Mesothelial cell of epicardium (in vitro differentiated cells): ENCODE data around the gene EPHA6. TPM values are rescaled to one million over a fixed set of nuclear protein-coding genes. Genes with fewer than 3 reads are reported as not detected.
"Not testable (repeated sequence)": the region's sequence is repeated elsewhere in the genome, so short reads cannot be mapped to it uniquely, and the experiment has no call there.

Source experiments
- DNase-seq, 2 experiments: peaks; one replicate each; pipeline ENCODE4 v3.0.0; 2021; ENCODE audit warnings: low spot score in 2 of 2; ENCODE audit not compliant: unreplicated experiment in 2 of 2
- H3K27ac Mint-ChIP-seq: 2 replicates; pipeline ENCODE4 v1.8.0; 2021; ENCODE audit warnings: mixed read lengths
- H3K27me3 Mint-ChIP-seq: 2 replicates; pipeline ENCODE4 v1.8.0; 2021; ENCODE audit warnings: low read depth, mixed read lengths
- H3K36me3 Mint-ChIP-seq: 2 replicates; pipeline ENCODE4 v1.8.0; 2021; ENCODE audit warnings: mixed read lengths
- H3K4me1 Mint-ChIP-seq: 2 replicates; pipeline ENCODE4 v1.8.0; 2021; ENCODE audit warnings: mixed read lengths
- H3K4me3 Mint-ChIP-seq: 2 replicates; pipeline ENCODE4 v1.8.0; 2021; ENCODE audit warnings: mild to moderate bottlenecking, moderate library complexity, mixed read lengths
- H3K9me3 Mint-ChIP-seq: 2 replicates; pipeline ENCODE4 v1.8.0; 2021; ENCODE audit warnings: mixed read lengths
- total RNA-seq: library from RNA; stranded (reverse); gene quantifications from 3 replicates; pipeline ENCODE4 v1.2.1, GENCODE V29; 2021
- TF ChIP-seq, protein P1 (sequence below): fragments of 200-600 bp; sonication (generic); IDR thresholded peaks from one replicate; pipeline ENCODE4 v1.5.0; 2021; ENCODE audit warnings: antibody characterized with exemption; ENCODE audit not compliant: unreplicated experiment

Gene EPHA6
- total RNA-seq, 1 donor from 2014 or later: 43.3 TPM

DNA sequence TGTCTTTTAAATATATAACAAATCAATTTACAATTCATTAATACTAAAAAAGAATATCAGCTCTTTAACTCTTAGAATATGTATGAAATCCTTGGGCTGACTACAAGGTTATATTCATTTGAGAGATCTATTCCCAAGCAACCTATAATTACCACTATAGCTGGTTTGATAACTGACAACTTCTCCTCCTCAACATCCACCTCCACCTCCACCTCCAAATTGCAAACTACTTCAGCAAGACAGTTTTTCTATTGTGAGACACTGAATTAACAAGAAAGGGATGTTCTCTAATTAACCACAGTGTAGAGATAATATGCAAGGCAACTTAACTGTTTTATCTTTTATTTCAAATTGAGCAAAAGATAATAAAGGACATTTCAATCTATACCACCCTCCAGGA lies 665.3 kb downstream of the EPHA6 start:
- peaks cover 6% of the 10 kb centered on the region for H3K9me3 Mint-ChIP-seq
- no peak for DNase-seq
- H3K36me3 Mint-ChIP-seq: peaks cover 19% of the 10 kb centered on the region
- no peak overlapping the region for H3K4me3 Mint-ChIP-seq
- H3K4me1 Mint-ChIP-seq: peaks cover 6% of the 10 kb centered on the region
- no peak overlapping the region for H3K27ac Mint-ChIP-seq
- TF ChIP-seq, protein P1, sequence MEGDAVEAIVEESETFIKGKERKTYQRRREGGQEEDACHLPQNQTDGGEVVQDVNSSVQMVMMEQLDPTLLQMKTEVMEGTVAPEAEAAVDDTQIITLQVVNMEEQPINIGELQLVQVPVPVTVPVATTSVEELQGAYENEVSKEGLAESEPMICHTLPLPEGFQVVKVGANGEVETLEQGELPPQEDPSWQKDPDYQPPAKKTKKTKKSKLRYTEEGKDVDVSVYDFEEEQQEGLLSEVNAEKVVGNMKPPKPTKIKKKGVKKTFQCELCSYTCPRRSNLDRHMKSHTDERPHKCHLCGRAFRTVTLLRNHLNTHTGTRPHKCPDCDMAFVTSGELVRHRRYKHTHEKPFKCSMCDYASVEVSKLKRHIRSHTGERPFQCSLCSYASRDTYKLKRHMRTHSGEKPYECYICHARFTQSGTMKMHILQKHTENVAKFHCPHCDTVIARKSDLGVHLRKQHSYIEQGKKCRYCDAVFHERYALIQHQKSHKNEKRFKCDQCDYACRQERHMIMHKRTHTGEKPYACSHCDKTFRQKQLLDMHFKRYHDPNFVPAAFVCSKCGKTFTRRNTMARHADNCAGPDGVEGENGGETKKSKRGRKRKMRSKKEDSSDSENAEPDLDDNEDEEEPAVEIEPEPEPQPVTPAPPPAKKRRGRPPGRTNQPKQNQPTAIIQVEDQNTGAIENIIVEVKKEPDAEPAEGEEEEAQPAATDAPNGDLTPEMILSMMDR: no peak
- H3K27me3 Mint-ChIP-seq: no peaks in the 10 kb centered on the region

DNA sequence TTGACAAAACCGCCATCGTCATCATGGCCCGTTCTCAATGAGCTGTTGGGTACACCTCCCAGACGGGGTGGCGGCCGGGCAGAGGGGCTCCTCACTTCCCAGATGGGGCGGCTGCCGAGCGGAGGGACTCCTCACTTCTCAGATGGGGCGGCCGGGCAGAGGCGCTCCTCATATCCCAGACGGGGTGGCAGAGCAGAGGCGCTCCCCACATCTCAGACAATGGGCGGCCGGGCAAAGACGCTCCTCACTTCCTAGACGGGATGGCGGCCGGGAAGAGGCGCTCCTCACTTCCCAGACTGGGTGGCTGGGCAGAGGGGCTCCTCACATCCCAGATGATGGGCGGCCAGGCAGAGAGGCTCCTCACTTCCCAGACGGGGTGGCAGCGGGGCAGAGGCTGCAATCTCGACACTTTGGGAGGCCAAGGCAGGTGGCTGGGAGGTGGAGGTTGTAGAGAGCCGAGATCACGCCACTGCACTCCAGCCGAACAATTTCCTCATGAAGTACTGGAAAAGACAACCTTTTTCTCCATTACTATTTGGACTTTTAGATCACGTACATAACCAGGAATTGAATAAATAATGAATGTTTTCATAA lies 666.4 kb downstream of the EPHA6 start:
- not testable (repeated sequence) for H3K4me3 Mint-ChIP-seq, H3K27ac Mint-ChIP-seq, DNase-seq, H3K9me3 Mint-ChIP-seq, H3K27me3 Mint-ChIP-seq
- peaks cover 19% of the 10 kb centered on the region for H3K36me3 Mint-ChIP-seq
- H3K4me1 Mint-ChIP-seq: peaks cover 12% of the 10 kb centered on the region

DNA sequence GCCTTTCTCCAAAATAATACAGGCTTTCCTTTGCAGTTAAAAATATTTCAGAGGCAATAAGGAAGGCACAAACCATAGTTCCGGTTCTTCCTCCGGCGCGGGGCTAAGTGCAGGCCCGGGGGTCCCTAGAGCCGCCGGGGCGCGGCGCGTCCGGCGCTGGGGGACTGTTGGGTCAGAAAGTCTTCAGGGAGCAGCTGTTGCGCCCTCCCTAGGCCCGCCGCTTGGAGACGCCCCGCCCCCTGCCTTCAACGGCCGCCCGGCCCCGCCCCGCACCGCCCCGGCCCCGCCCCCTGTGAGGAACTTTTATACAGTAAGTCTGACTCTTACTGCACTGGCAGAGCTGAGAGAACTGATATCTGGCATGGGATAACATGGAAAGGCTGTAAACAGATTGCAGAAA lies 667.0 kb downstream of the EPHA6 start:
- TF ChIP-seq, protein P1: no peak
- H3K27me3 Mint-ChIP-seq: no peaks in the 10 kb centered on the region
- peaks cover 19% of the 10 kb centered on the region for H3K36me3 Mint-ChIP-seq
- H3K27ac Mint-ChIP-seq: no peak overlapping the region
- no peak for DNase-seq
- peaks cover 6% of the 10 kb centered on the region for H3K9me3 Mint-ChIP-seq
- no peak overlapping the region for H3K4me3 Mint-ChIP-seq
- H3K4me1 Mint-ChIP-seq: peaks cover 15% of the 10 kb centered on the region

DNA sequence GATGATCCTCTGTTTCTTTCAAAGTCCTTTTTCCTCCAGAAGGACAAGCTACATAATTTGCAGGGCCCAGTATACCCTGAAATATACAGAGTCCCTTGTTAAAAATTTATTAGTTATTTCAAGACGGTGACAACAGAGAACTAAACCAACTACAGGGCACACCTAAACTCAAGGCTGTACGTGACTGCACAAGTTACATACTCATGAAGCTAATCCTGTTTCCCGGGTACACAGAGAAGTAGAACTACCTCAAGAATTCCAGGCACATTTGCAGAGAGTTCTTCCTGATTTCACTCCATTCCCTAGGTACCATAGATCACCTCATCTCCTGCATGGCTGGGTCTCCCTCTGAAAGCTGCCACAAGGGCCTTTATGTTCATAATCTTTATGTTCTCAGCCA lies 670.8 kb downstream of the EPHA6 start:
- peaks cover 6% of the 10 kb centered on the region for H3K9me3 Mint-ChIP-seq
- no peak overlapping the region for H3K4me3 Mint-ChIP-seq
- H3K4me1 Mint-ChIP-seq: peaks cover 10% of the 10 kb centered on the region
- DNase-seq: no peak
- H3K27ac Mint-ChIP-seq: no peak overlapping the region
- H3K36me3 Mint-ChIP-seq: peaks cover 19% of the 10 kb centered on the region
- TF ChIP-seq, protein P1: no peak
- H3K27me3 Mint-ChIP-seq: no peaks in the 10 kb centered on the region

DNA sequence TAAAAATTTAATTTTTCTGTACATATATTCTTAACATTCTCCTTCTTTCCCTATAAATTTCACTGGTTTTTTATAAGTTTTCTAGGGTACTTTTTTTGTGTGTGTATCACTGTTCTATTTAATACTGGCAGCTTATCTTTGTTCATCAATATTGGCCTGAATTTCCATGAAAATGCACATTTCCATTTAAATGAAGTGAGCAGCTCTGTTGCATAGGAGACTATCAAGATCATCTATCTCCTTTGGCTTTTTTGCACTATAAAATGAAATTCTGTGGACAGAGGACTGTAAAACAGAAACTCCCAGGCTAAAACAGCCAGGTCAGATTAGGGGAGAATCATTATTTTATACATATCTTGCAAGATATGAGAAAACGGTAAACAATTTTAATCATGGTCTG lies 673.2 kb downstream of the EPHA6 start:
- Mint-ChIP-seq H3K36me3 (peaks cover 10% of the 10 kb centered on the region), H3K9me3 (peaks cover 3% of the 10 kb centered on the region), H3K4me3 (no peak overlapping the region), H3K27ac (no peak overlapping the region), H3K27me3 (no peaks in the 10 kb centered on the region), H3K4me1 (peaks cover 10% of the 10 kb centered on the region)
- TF ChIP-seq, protein P1: no peak
- DNase-seq: no peak

DNA sequence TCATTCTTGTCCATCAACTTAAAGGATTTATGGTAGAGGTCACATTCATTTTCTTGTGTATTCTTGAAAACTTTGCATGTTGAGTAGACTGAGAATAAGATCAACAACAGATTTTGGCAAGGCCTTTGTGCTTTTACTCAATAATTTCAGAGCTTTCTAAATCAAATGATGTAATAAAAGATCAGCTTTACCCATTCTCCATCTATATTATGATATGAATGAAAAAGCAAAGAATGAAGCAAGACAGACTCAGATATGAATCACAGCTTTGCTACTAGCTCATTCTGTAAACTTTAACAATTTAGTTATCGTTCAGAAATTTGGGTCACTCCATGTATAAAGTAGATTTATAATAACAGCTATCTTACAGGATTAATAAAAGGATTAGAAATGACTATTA lies 674.3 kb downstream of the EPHA6 start:
- no peaks in the 10 kb centered on the region for H3K27me3 Mint-ChIP-seq
- peaks cover 10% of the 10 kb centered on the region for H3K4me1 Mint-ChIP-seq
- H3K27ac Mint-ChIP-seq: no peak overlapping the region
- no peak for DNase-seq
- no peaks in the 10 kb centered on the region for H3K9me3 Mint-ChIP-seq
- TF ChIP-seq, protein P1: no peak
- H3K36me3 Mint-ChIP-seq: peaks cover 4% of the 10 kb centered on the region
- no peak overlapping the region for H3K4me3 Mint-ChIP-seq
